CD4-positive, alpha-beta T cell treated with Interleukin-17A for 1 hour (primary cell): ENCODE data around the gene GNA12.
"Not testable (repeated sequence)": the region's sequence is repeated elsewhere in the genome, so short reads cannot be mapped to it uniquely, and the experiment has no call there.

Experiments
- DNase-seq: peaks from one replicate; pipeline ENCODE4 v3.0.0-alpha.2; 2020

Gene GNA12

GRCh38 chr7:2864204-2864985, 20.3 kb upstream of the GNA12 start:
- DNase-seq, result no peak

- DNase-seq, result peak; percentile 75
Measured at GRCh38 chr7:2863461-2864066, 19.5 kb upstream of the GNA12 start.

GRCh38 chr7:2862831-2863361, 18.8 kb upstream of the GNA12 start:
- DNase-seq, result peak; percentile 33

- no peak for DNase-seq
Measured at GRCh38 chr7:2861509-2861908, 17.4 kb upstream of the GNA12 start.

- no peak for DNase-seq
Measured at GRCh38 chr7:2860627-2861133, 16.6 kb upstream of the GNA12 start.

- no peak for DNase-seq
Measured at GRCh38 chr7:2859952-2860351, 15.8 kb upstream of the GNA12 start.

- no peak for DNase-seq
Measured at GRCh38 chr7:2858621-2859020, 14.5 kb upstream of the GNA12 start.

GRCh38 chr7:2856388-2857169, 12.5 kb upstream of the GNA12 start:
- no peak for DNase-seq

GRCh38 chr7:2855386-2855785, 11.3 kb upstream of the GNA12 start:
- no peak for DNase-seq

- DNase-seq, result not testable (repeated sequence)
Measured at GRCh38 chr7:2853552-2853951, 9.4 kb upstream of the GNA12 start.

- no peak for DNase-seq
Measured at GRCh38 chr7:2853147-2853546, 9.0 kb upstream of the GNA12 start.

- DNase-seq, result no peak
Measured at GRCh38 chr7:2851497-2851896, 7.4 kb upstream of the GNA12 start.

GRCh38 chr7:2849941-2850766, 6.0 kb upstream of the GNA12 start:
- peak; percentile 28 for DNase-seq

GRCh38 chr7:2845034-2845592, 1.0 kb upstream of the GNA12 start:
- DNase-seq, result no peak

- DNase-seq, result peak; percentile 32
Measured at GRCh38 chr7:2843711-2844152, 376 bp downstream of the GNA12 start.

- no peak for DNase-seq
Measured at GRCh38 chr7:2843191-2843685, 870 bp downstream of the GNA12 start.

- DNase-seq, result no peak
Measured at GRCh38 chr7:2841907-2842306, 2.2 kb downstream of the GNA12 start.

GRCh38 chr7:2840458-2840857, 3.6 kb downstream of the GNA12 start:
- no peak for DNase-seq

- no peak for DNase-seq
Measured at GRCh38 chr7:2838873-2839578, 5.1 kb downstream of the GNA12 start.

GRCh38 chr7:2838451-2838850, 5.7 kb downstream of the GNA12 start:
- DNase-seq, result no peak

GRCh38 chr7:2837496-2837895, 6.6 kb downstream of the GNA12 start:
- no peak for DNase-seq
